Superior temporal gyrus (tissue), 1 donor: ENCODE measurements around the gene PROK1.
"Not testable (repeated sequence)": the region's sequence is repeated elsewhere in the genome, so short reads cannot be mapped to it uniquely, and the experiment has no call there.

Experiments used
- DNase-seq: peaks from one replicate; pipeline ENCODE4 v3.0.0-alpha.2; 2016; ENCODE audit errors: extremely low spot score

PROK1 gene

GRCh38 chr1:110450929-110451328, at the start of gene PROK1:
TSS of gene PROK1 (plus strand) at chr1:110451149. CDS start at chr1:110451217, 68 bp downstream.
- no peak for DNase-seq

GRCh38 chr1:110403805-110404204, 47.1 kb upstream of the PROK1 start:
- no peak for DNase-seq

GRCh38 chr1:110404401-110404800, 46.5 kb upstream of the PROK1 start:
- no peak for DNase-seq

GRCh38 chr1:110406407-110406806, 44.5 kb upstream of the PROK1 start:
- not testable (repeated sequence) for DNase-seq

GRCh38 chr1:110407260-110408210, 43.4 kb upstream of the PROK1 start, which contains the start of gene LAMTOR5:
TSS of gene LAMTOR5 (minus strand) at chr1:110407694. CDS start at chr1:110407620, 74 bp downstream.
- DNase-seq, result peak; percentile 97

- DNase-seq, result no peak
Observed at GRCh38 chr1:110408488-110408887, 42.5 kb upstream of the PROK1 start.

GRCh38 chr1:110409316-110409715, 41.6 kb upstream of the PROK1 start:
- no peak for DNase-seq

GRCh38 chr1:110411173-110411735, 39.7 kb upstream of the PROK1 start:
- no peak for DNase-seq

GRCh38 chr1:110412576-110412975, 38.4 kb upstream of the PROK1 start:
- DNase-seq, result peak; percentile 79

GRCh38 chr1:110413045-110413444, 37.9 kb upstream of the PROK1 start:
- not testable (repeated sequence) for DNase-seq

- DNase-seq, result no peak
Observed at GRCh38 chr1:110418729-110419128, 32.2 kb upstream of the PROK1 start.

GRCh38 chr1:110420023-110420662, 30.8 kb upstream of the PROK1 start:
- DNase-seq, result no peak

- no peak for DNase-seq
Observed at GRCh38 chr1:110420874-110421793, 29.8 kb upstream of the PROK1 start.

GRCh38 chr1:110424699-110425611, 26.0 kb upstream of the PROK1 start:
- DNase-seq, result no peak

- no peak for DNase-seq
Observed at GRCh38 chr1:110425612-110426152, 25.3 kb upstream of the PROK1 start.

- DNase-seq, result no peak
Observed at GRCh38 chr1:110426854-110427253, 24.1 kb upstream of the PROK1 start.

- no peak for DNase-seq
Observed at GRCh38 chr1:110428946-110429345, 22.0 kb upstream of the PROK1 start.

GRCh38 chr1:110430366-110430765, 20.6 kb upstream of the PROK1 start:
- DNase-seq, result no peak

- no peak for DNase-seq
Observed at GRCh38 chr1:110430901-110431300, 20.0 kb upstream of the PROK1 start.

GRCh38 chr1:110433213-110433612, 17.7 kb upstream of the PROK1 start:
- no peak for DNase-seq
